ENCODE results near the gene LTF. TPM values are rescaled to one million over a fixed set of nuclear protein-coding genes. Genes with fewer than 3 reads are reported as not detected.

The LTF gene
- total and polyA plus RNA-seq, 9 of the 15 experiments (the other 6 are each of a cell fraction or from before 2014, with no cell fraction given) = 0.07 TPM; not detected in 8

DNA sequence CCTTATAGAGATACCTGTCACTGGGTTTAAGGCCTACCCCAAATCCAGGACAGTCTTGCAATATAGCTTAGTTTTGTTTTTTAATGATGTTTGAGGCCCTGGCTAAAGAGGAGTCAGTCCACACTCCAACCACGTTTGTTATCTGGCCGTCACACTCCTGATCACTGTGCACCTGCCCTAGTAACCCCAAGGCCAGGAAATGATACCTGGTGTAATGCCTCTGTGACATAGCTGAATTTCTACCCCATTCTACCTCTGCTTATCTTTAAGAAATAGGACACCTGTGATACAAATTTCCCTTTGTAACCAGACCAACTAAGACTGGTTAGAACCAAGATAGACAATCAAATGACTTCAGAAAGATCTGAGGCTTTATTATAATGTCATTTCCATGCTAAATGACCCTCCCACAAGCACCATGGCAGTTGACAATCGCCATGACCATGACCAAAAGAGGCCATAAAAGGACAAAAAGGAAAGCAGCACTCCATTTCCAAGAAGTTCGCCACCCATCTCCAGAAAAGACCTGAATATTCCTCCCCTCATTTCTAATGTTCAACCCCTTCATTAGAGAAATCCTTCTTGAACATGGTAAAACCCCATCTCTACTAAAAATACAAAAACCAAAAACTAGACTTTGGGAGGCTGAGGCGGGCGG is 28.3 kb upstream of the LTF start (continued):
- TF ChIP-seq ZNF175 (CRISPR knock-in tag; IDR thresholded peaks at IDR 0.05; ENCODE audit: low read depth) (no peak), MEF2D (tag; conservative IDR thresholded peaks at IDR 0.05; ENCODE audit: low read depth) (no peak), MXI1 (IDR thresholded peaks at IDR 0.05; ENCODE audit: low read depth, low read length) (no peak), RFX7 (CRISPR knock-in tag; IDR thresholded peaks at IDR 0.05) (no peak), ETV5 (CRISPR knock-in tag; IDR thresholded peaks at IDR 0.05; ENCODE audit: low read depth) (no peak), PRPF4 (IDR thresholded peaks at IDR 0.05; ENCODE audit: insufficient read depth, low read depth, low read length, poor library complexity, severe bottlenecking) (no peak), SOX6 (IDR thresholded peaks at IDR 0.05) (peak; percentile 78), ARID1B (IDR thresholded peaks at IDR 0.05) (peak; percentile 76), SIN3A (IDR thresholded peaks at IDR 0.05; ENCODE audit: borderline replicate concordance in 2 of 2, control insufficient read depth in 1 of 2, low read depth in 2 of 2, low read length in 2 of 2) (no peak), NFXL1 (CRISPR knock-in tag; IDR thresholded peaks at IDR 0.05) (no peak), SRF (CRISPR knock-in tag; IDR thresholded peaks at IDR 0.05) (peak in 1 of 2 experiments; percentile 96; a peak in 2 of 4 replicates), STAT5B (CRISPR knock-in tag; IDR thresholded peaks at IDR 0.05) (no peak), SAFB2 (IDR thresholded peaks at IDR 0.05; ENCODE audit: borderline replicate concordance, low read depth, low read length, severe bottlenecking) (no peak), NCOA2 (IDR thresholded peaks at IDR 0.05; ENCODE audit: partially characterized antibody in 2 of 2) (no peak), SMAD4 (CRISPR knock-in tag; conservative IDR thresholded peaks at IDR 0.05) (no peak), RBM15 (IDR thresholded peaks at IDR 0.05; ENCODE audit: insufficient read depth, low read length) (no peak), CREBBP (IDR thresholded peaks at IDR 0.05; ENCODE audit: low read depth, low read length) (no peak)
- TF ChIP-seq, protein P1, sequence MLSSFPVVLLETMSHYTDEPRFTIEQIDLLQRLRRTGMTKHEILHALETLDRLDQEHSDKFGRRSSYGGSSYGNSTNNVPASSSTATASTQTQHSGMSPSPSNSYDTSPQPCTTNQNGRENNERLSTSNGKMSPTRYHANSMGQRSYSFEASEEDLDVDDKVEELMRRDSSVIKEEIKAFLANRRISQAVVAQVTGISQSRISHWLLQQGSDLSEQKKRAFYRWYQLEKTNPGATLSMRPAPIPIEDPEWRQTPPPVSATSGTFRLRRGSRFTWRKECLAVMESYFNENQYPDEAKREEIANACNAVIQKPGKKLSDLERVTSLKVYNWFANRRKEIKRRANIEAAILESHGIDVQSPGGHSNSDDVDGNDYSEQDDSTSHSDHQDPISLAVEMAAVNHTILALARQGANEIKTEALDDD (IDR thresholded peaks at IDR 0.05) = peak; percentile 56; the same call in 1 of the 2 replicates
- TF ChIP-seq, protein P2, sequence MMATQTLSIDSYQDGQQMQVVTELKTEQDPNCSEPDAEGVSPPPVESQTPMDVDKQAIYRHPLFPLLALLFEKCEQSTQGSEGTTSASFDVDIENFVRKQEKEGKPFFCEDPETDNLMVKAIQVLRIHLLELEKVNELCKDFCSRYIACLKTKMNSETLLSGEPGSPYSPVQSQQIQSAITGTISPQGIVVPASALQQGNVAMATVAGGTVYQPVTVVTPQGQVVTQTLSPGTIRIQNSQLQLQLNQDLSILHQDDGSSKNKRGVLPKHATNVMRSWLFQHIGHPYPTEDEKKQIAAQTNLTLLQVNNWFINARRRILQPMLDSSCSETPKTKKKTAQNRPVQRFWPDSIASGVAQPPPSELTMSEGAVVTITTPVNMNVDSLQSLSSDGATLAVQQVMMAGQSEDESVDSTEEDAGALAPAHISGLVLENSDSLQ (IDR thresholded peaks at IDR 0.05) = no peak
- TF ChIP-seq, protein P3, sequence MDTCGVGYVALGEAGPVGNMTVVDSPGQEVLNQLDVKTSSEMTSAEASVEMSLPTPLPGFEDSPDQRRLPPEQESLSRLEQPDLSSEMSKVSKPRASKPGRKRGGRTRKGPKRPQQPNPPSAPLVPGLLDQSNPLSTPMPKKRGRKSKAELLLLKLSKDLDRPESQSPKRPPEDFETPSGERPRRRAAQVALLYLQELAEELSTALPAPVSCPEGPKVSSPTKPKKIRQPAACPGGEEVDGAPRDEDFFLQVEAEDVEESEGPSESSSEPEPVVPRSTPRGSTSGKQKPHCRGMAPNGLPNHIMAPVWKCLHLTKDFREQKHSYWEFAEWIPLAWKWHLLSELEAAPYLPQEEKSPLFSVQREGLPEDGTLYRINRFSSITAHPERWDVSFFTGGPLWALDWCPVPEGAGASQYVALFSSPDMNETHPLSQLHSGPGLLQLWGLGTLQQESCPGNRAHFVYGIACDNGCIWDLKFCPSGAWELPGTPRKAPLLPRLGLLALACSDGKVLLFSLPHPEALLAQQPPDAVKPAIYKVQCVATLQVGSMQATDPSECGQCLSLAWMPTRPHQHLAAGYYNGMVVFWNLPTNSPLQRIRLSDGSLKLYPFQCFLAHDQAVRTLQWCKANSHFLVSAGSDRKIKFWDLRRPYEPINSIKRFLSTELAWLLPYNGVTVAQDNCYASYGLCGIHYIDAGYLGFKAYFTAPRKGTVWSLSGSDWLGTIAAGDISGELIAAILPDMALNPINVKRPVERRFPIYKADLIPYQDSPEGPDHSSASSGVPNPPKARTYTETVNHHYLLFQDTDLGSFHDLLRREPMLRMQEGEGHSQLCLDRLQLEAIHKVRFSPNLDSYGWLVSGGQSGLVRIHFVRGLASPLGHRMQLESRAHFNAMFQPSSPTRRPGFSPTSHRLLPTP (IDR thresholded peaks at IDR 0.05; ENCODE audit: borderline replicate concordance, extremely low read depth, insufficient read length) = no peak
- TF ChIP-seq, protein P4, sequence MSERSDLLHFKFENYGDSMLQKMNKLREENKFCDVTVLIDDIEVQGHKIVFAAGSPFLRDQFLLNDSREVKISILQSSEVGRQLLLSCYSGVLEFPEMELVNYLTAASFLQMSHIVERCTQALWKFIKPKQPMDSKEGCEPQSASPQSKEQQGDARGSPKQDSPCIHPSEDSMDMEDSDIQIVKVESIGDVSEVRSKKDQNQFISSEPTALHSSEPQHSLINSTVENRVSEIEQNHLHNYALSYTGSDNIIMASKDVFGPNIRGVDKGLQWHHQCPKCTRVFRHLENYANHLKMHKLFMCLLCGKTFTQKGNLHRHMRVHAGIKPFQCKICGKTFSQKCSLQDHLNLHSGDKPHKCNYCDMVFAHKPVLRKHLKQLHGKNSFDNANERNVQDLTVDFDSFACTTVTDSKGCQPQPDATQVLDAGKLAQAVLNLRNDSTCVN (CRISPR knock-in tag; IDR thresholded peaks at IDR 0.05) = no peak

All from K562 (cell line).